HG03432 (cell line): Measurements from ENCODE around the gene ADAMTS2.

ENCODE experiments used
- ATAC-seq: cut with Tn5 transposase; IDR thresholded peaks from one replicate; pipeline ENCODE4 v1.9.1; 2021; ENCODE audit warnings: mild to moderate bottlenecking, moderate library complexity; ENCODE audit not compliant: unreplicated experiment

ADAMTS2 gene

DNA sequence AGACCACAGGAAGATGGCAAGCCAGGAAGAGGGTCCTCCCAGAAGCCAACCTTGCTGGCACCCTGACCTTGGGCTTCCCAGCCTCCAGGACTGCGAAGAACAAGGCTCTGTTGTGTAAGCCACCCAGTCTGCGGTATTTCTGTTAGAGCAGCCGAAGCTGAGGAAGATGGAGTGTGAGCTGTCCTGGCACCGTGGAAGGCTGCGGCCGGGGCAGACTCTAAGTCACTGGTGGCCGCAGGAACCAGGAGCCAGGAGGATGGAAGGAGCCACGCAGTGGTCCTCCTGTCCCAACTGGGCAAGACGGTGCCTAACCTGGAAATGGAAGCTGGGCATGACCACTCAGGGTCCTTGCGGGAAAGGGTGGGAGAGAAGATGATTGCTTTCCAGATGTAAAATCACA is 196.0 kb downstream of the ADAMTS2 start:
- ATAC-seq: no peak

DNA sequence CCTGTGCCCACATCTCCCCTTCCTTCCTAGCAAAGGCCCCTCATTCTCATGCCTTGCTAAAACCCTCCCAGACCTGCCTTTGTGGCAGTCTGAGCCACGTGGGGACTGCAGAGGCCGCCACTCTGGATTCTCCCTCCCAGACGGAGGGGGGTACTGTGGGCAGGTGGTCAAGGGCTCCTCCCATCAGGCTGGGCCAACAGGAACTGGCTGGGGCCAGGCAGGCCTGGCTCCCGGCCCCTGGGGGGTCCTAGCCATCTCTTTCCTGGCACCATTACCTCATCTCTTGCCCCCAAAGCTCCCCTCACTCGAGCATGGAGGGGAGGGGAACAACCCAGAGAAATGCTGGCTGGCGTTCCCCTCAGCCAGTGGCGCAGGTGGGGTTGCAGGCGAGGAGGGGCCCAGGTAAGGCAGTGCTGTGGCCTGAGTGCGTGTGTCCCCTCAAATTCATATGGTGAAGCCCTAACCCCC is 196.5 kb downstream of the ADAMTS2 start:
- ATAC-seq: no peak

DNA sequence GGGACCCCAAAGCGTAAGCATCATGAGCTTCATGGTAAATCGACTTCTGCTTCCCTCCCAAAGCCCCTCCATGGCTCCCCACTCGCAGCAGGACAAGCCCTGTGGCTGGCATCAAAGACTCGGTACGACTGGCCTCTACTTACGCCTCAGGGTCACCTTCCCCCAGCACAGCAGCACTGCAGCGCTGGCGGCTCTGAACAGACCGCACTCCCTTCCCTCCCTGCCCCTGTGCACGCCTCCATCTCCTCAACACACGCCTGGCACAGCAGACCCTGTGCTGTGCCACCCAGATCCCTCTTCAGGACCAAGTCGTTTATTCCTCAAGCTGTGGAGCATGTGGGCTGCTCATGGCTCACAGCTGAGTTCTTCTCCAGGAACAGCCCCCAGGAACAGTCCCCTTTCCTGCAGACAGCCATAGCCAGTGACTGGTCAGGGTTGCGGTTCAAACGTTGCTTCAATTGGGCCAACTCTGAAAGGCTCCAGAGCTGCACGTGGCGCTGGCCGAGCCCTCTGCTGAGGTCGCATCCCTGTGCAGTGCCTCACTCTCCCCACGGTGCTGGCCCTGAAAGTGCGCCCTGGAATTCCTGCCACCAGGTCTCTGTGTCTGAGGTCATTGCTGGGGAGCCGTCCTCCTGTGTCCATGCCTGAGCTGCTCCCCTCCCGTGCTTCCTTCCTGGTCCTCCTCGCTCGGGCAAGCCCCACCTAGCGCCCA is 197.1 kb downstream of the ADAMTS2 start:
- ATAC-seq: no peak

DNA sequence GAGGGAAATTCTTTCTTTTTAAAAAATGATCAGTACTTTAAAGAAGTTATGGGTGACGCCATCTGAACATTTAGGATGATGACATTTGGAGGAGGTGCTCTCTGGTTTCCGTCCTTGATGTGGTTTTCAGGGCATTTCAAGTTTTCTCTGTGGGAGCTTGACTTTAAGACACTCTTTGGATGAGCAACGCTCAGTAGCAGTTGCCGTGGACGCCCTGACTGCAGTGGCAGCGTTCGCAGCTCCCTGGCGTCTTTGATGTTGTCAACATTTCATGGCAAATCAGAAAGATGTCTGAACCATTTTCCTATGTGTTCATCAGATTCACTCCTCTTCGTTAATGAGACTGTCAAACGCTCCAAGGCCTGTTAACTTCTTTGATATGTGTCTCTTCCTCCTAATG is 199.0 kb downstream of the ADAMTS2 start:
- ATAC-seq: no peak

DNA sequence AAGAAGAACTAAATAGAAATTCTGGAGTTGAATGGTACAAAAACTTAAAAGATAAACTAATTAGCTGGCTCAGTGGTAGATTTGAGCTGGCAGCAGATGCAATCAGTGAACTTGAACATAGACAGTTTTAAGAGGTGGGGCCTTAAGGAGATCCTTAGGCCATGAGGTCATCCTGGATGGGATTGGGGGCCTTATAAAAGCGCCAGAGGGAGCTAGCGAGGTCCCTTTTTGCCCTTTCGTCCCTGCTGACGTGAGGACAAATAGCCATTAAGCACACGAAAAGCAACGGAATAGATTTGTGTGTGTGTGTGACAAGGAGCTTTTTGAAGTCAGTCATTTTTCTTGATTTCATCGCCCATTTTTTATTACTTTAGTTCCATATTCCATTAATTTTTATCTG is 201.8 kb downstream of the ADAMTS2 start:
- ATAC-seq: no peak

DNA sequence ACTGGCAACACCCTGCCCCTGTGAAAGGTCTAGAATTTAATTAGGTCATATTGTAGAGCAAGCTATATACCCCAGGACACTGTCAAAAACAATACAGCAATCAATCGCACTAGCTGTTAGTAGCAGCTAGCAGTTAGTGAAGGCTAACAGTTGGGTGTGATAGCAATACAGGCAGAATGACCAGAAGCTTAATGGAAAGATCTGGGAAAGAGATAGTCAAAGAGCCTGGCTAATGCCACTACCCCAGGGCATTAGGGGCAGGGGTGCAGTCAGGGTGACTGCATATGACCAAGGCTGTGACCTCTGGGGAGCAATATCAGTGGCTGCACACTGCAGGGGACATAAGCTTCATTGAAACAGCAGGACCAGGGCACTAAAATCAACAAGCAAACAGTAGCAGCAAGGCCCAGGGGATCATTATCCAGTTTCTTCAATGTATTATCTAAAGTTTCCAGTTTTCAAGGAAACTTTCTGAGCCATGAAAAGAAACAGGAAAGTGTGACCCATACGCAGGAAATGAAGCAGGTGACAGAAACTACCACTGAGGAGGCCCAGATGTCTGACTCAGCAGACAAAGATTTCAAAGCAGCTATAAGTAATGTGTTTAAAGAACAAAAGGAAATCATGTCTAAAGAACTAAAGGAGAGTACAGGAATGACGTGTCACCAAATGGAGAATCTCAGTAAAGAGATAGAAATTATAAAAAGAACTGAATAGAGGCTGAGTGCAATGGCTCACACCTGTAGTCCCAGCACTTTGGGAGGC is 202.6 kb downstream of the ADAMTS2 start:
- no peak for ATAC-seq

DNA sequence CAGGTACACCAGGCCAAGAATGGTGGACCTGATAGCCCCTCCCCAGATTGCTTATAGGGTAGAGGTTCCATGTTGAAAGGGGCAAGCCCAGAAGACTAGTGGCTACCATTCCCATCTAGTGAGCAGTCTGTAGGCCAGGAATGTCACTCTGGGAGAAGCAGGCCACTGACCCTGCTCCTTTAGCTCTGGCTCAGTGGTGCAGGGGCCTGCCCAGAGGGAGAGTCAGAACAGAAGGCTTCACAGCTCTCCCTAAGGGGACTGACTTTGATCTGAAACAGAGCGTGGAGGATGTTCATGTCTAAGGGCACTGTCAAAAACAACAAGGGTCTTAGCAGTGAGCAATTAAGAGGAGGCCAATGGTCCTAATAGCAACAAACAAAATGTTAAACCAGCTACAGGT is 203.4 kb downstream of the ADAMTS2 start:
- no peak for ATAC-seq

DNA sequence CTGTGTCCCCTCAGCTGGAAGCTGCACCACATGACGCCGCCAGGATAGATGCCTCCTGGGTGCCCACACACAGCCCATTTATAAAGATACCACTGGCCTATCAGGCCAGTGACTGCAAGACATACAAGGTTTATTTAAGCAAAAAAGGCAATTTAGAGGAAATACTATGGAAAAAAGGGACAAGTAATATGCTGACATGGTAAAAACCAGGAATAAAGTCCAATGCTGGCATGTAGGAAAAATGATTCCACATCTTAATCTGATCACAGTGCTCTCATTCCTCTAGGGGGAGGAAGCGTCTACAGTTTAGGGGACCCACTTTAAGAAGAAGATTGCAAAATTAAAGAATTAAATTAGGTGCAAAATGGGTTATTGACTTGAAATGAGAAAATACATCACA is 205.0 kb downstream of the ADAMTS2 start:
- ATAC-seq: no peak

DNA sequence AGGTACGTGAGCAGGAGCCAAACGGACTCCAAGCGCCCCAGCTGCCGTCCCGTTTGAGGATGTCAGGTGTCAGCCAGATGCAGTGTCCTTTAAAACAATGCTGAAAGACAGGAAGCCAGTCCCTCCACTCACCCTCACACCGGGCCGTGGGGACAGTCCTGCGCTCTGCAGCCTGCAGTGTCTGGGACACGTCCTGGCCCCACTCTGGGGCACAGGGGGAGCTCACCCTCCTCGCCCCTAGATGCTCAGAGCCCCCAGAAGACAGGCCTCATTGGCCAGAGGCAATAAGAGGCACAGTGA is 205.4 kb downstream of the ADAMTS2 start:
- ATAC-seq: no peak

DNA sequence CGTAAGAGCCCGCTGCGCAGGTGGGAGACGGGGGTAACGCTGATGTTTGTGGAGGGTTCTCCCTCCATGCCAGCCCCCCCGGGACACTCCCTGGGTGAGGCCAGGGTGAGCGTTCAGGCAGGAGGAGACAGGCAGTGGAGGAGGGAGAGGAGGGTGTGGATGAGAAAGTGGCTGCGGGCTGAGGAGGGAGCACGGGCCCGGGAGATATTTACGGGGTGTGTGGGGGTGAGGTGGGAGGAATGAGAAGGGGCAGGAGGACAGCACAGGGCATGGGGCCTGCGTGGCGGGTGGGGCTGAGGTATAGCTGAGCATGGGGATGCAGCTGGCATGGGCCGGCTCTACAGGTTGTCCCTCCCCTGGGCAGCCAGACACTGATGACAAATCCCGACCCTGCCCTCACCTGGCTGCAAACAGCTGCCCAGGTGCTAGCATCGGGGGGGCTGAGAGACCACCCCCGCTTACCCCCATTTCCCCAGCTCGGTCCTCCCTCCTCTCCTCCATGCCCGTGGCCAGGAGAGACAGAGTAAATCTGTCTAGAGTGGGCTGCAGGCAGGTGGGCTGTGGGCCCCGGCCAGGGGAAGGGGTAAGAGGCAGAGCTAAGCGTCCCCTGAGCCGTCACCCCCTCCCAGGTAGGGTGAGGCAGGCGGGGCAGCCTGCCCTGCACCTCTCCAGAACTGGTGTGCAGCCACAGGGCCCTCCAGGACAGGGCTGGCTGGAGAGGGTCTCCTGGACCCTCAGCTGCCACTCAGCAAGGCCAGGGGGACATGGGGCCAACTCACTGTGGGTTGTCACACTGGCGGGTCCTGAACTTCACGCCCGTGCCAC is 205.9 kb downstream of the ADAMTS2 start:
- no peak for ATAC-seq

DNA sequence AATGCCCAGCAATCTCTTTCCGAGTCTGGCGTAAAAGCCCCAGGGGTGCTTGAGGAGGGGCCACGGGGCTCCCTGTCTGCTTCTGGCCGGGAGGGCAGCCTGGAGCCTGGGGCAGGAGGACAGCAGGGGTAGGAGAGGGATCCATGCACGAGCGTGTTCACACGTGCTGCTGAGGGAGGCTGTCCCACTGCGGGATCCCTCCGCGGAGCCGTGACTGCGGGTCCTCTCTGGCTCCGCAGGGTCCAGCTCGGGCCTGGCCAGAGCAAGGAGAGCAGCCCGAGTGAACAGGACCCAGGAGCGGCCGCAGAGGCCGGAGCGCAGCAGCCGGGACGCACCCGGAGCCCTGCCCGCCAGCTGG is 206.7 kb downstream of the ADAMTS2 start:
- no peak for ATAC-seq

DNA sequence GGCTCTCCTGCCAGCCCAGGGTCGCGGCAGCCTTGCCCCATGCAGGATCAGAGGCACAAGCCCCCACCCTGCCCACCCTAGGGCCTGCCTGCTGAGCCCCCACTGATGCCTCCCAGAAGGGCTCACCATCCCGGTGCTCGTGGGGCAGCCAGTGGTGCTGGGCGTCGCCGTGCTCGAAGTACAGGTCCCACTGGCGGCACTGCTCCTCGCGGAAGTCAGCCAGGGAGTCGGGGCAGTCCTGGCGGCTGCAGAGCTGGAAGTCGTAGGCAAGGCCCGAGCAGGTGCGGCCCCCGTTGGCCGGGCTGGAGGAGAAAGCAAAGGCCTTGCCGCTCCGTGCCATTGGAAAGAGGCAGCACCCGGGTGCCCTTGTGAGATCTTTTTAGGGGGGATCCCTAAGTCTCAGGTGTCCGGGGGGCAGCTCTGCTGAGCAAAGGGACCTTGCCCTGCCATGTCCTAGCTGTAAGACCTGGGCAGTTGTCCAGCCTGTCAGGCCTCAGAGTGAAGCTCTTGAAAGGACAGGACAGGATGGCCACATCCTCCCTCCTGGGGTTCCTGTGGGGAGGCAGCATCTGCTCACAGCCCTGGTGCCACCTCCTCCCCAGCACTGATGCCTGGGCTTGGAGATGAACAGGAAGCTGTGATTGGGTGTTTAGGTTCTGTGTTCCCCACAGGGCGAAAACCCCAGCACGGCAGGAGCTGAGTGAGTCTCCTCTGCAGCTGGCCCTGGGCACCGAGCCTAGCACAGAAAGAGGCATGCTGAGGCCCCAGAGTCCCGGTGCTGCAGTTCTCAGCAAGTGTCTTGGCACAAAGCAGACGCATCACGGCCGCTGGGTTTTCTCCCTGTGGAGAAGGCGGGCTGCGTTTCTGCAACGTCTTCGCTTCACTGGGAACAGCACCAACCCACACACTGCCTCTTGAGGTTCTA is 207.4 kb downstream of the ADAMTS2 start:
- ATAC-seq: no peak

DNA sequence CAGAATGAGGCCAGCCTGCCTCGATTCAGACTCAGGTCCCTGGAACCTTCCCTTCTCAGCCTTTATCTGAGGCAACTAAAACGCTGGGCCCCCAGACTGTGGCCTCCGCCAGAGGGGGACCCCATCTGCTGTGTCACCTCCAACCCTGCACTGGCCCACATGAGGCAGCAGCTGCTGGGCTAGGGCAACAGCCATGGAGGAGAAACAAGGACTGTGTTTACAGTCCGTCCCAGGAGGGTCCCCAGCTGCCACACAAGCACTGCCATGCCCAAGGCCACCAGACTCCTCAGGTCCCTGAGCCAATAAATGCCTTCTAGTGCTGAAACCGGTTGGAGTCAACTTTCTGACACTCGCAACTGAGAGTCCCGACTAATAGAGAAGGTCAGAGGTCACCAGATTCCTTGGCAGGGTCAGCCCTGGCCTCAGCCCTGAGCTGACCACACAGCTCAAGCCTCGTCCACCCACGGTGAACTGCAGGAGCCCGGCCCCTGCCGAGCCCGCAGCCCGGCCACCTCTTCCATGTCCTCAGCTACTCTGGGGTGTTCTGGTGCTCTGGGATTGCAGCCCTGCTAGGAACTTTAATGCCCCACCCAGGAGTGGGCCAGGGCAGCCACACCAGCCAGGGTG is 208.1 kb downstream of the ADAMTS2 start:
- ATAC-seq: no peak

DNA sequence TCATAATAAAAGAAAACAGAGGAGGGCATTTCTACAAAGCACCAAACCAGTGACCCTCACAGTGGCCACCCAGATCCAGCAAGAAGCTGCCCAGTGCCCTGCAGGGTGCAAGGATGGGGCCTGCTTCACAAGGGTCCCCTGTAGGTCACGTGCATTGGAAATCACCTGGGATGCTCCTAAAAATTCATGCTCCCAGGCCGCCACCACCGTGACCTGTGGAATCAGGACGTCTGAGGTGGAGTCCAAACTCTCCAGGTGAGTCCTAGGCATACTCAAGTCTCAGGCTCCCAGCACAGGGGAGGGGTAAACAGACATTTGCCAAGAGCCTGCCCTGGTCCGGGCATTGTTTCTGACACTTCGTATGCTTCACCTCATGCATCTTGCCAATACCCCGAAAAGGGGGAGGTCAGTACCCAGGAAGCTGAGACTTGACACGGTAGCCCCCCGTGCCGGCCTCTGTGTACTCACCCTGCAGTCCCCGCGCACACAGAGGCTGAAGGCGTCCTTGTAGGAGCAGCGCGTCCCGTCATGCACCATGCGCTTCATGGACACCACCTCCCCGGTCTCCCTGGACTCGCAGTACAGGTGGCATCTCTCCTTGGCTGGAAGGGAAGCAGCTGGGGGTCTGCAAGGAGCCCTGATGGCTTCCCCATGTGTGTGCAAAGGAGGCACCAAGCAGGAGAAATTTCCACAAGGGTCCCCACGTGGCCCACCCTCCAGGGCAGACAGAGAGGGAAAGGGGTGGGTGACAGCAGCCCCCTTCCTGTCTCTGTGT is 209.6 kb downstream of the ADAMTS2 start:
- no peak for ATAC-seq

DNA sequence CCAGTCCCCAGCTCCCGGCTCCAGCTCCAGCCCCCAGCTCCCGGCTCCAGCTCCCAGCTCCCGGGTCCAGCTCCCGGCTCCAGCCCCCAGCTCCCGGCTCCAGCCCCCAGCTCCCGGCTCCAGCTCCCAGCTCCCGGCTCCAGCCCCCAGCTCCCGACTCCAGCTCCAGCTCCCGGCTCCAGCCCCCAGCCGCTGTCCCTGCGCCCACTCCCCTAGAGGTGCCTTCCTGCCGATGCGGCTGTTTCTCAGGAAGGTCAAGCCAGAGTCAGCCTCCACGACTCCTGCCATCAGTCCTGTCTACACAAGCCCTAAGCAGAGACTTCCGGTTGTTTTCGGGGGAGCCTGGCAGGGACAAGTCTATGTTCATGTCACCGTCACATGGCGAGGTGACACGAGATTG is 210.3 kb downstream of the ADAMTS2 start:
- ATAC-seq: no peak

DNA sequence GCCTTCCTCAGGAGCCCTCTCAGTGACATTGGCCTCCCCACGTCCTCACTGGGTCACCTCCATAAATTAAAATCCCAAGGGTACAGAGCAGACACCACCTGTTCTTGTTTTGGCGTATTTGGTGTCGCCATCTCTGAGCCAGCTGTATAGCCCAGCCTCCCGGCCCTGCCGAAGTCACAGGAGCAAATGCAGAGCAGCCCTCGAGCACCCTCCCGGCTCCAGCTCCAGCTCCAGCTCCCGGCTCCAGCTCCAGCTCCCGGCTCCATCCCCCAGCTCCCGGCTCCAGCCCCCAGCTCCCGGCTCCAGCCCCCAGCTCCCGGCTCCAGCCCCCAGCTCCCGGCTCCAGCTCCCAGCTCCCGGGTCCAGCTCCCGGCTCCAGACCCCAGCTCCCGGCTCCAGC is 210.8 kb downstream of the ADAMTS2 start:
- no peak for ATAC-seq

DNA sequence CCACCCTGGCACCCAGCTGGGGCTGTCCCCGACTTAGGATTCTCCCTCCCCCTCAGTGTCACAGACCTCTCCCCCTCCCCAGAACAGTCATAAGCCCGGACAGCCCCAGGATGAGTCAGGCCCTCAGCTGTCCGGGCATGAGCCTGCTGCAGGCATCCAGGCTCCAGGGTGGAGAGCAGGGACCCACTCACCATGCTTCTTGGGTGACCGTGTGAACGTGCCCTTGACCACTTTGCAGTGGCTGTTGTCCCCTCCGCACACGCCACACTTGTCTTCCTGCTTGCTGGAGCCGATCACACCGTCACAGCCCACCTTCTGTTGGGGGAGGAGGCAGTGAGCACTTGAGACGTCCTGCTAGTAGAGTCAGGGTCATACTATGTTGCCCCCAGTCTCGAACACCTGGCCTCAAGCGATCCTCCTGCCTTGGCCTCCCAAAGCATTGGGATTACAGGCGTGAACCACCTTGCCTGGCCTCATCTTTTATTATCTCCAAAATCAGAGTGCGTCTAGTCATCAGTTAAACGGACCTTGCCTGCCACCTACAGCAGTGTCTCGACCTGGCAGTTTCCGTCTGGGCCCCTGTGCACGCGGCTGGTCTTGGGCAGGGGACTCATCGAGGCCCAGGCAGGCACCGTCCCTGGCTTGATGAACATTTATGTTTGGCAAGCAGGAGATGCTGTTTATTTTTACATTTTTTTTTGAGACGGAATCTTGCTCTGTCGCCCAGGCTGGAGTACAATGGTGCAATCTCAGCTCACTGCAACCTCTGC is 212.5 kb downstream of the ADAMTS2 start:
- no peak for ATAC-seq

DNA sequence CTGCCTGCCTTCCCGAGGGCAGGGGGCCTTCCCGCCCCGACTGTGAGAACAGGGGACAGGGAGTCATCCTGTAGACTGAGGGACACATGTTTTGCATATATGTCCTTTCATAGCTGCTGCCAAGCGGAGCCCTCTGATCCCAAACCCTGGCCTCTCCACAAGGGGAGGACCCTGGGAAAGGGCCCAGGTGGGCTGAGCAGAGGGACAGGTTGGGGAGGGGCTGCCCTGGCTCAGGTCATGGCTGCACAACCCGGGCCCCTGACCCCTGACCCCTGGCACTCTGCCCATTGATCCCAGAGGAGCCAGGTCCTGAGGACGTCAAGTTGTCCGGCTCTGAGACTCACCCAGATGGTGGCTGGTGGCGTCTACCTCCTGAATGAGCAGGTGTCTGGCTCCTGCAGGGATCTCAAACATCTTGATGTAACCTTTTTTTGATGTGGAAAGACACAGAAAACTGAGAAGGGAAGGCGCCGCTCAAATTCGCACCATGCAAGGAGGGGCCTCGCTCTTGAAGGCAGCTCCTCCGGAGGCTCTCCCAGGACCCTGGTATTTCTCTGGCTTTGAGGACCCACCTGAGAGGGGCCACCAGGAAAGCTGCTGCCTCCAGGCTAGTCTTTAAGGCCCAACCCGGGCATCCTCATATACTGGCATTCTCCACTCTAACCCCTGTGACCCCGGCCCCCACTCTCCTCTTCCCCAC is 213.2 kb downstream of the ADAMTS2 start:
- no peak for ATAC-seq
